ENCODE measurements around the gene HOXD4.

The HOXD4 gene

GRCh38 chr2:176114120-176114929, 37.0 kb upstream of the HOXD4 start:
- DNase-seq (ENCODE audit: low spot score): no peak

GRCh38 chr2:176114930-176115625, 36.3 kb upstream of the HOXD4 start:
- no peak for DNase-seq (ENCODE audit: low spot score)

- no peak for DNase-seq (ENCODE audit: low spot score)
Measured at GRCh38 chr2:176115883-176116813, 35.2 kb upstream of the HOXD4 start, which contains the start of gene HOXD10. HOXD10 (plus strand) TSS chr2:176116778; CDS start chr2:176116834, 56 bp downstream.

GRCh38 chr2:176117162-176117822, 34.1 kb upstream of the HOXD4 start:
- DNase-seq (ENCODE audit: low spot score): no peak

- no peak for DNase-seq (ENCODE audit: low spot score)
Measured at GRCh38 chr2:176117823-176118371, 33.5 kb upstream of the HOXD4 start.

GRCh38 chr2:176118601-176119339, 32.6 kb upstream of the HOXD4 start:
- peak; percentile 52 for DNase-seq (ENCODE audit: low spot score)

GRCh38 chr2:176120364-176121189, 30.8 kb upstream of the HOXD4 start:
- no peak for DNase-seq (ENCODE audit: low spot score)

GRCh38 chr2:176121190-176122051, 29.9 kb upstream of the HOXD4 start:
- DNase-seq (ENCODE audit: low spot score): no peak

- DNase-seq (ENCODE audit: low spot score): no peak
Measured at GRCh38 chr2:176122052-176122682, 29.2 kb upstream of the HOXD4 start.

- peak; percentile 76 for DNase-seq (ENCODE audit: low spot score)
Measured at GRCh38 chr2:176122683-176123410, 28.5 kb upstream of the HOXD4 start, which contains the start of gene HOXD9. HOXD9 (plus strand) TSS chr2:176122719; CDS start chr2:176122769, 50 bp downstream.

- no peak for DNase-seq (ENCODE audit: low spot score)
Measured at GRCh38 chr2:176123411-176124109, 27.8 kb upstream of the HOXD4 start.

- no peak for DNase-seq (ENCODE audit: low spot score)
Measured at GRCh38 chr2:176124110-176124946, 27.0 kb upstream of the HOXD4 start.

GRCh38 chr2:176124947-176125771, 26.2 kb upstream of the HOXD4 start:
- DNase-seq (ENCODE audit: low spot score): no peak

GRCh38 chr2:176125772-176126054, 25.6 kb upstream of the HOXD4 start:
- DNase-seq (ENCODE audit: low spot score): no peak

Data from SW480 (cell line).